DND-41 (cell line): Measurements from ENCODE around the gene PTGER1.

ENCODE experiments used
- ATAC-seq: fragments of 200-7000 bp; cut with Tn5 transposase; 3 replicates; pipeline ENCODE4 v1.9.1; 2021; ENCODE audit warnings: low read depth; ENCODE audit not compliant: insufficient read depth
- DNase-seq: peaks from one replicate; pipeline ENCODE4 v3.0.0-alpha.2; 2020
- H2AFZ ChIP-seq: 2 replicates; pipeline ENCODE4 v1.6.0; 2012; ENCODE audit warnings: low read depth, low read length
- H3K27ac ChIP-seq: 2 replicates; pipeline ENCODE4 v1.5.1; 2012; ENCODE audit warnings: low read length, inconsistent platforms
- H3K27me3 ChIP-seq: fragments of 200-600 bp; sonication (generic); 2 replicates; pipeline ENCODE4 v1.6.0; 2012; ENCODE audit warnings: low read length, mild to moderate bottlenecking, inconsistent platforms; ENCODE audit not compliant: insufficient read depth, poor library complexity
- H3K36me3 ChIP-seq: 2 replicates; pipeline ENCODE4 v1.5.1; 2012; ENCODE audit warnings: low read length, inconsistent platforms; ENCODE audit not compliant: insufficient read depth
- H3K4me1 ChIP-seq: 2 replicates; pipeline ENCODE4 v1.5.1; 2012; ENCODE audit warnings: mild to moderate bottlenecking, low read length; ENCODE audit not compliant: insufficient read depth
- H3K4me2 ChIP-seq: 2 replicates; pipeline ENCODE4 v1.6.0; 2012; ENCODE audit warnings: mild to moderate bottlenecking, moderate library complexity, low read length, inconsistent platforms; ENCODE audit not compliant: insufficient read depth
- H3K4me3 ChIP-seq, 2 experiments: fragments of 200-600 bp in 1 of 2; shearing (Covaris generic) in 1 of 2; 2 replicates each; pipeline ENCODE4 v1.5.1; 2012 to 2016; ENCODE audit warnings: inconsistent platforms in 2 of 2, low read length in 2 of 2, mild to moderate bottlenecking in 2 of 2, low read depth in 1 of 2, moderate library complexity in 1 of 2
- H3K79me2 ChIP-seq: 2 replicates; pipeline ENCODE4 v1.6.0; 2012; ENCODE audit warnings: low read length, inconsistent platforms; ENCODE audit not compliant: insufficient read depth
- H3K9ac ChIP-seq: 2 replicates; pipeline ENCODE4 v1.6.0; 2012; ENCODE audit warnings: low read depth, mild to moderate bottlenecking, inconsistent platforms, low read length, moderate library complexity
- H3K9me3 ChIP-seq: 2 replicates; pipeline ENCODE4 v1.5.1; 2012; ENCODE audit warnings: low read length, moderate library complexity, mild to moderate bottlenecking, inconsistent platforms; ENCODE audit not compliant: insufficient read depth, severe bottlenecking
- H4K20me1 ChIP-seq: 2 replicates; pipeline ENCODE4 v1.6.0; 2012; ENCODE audit warnings: low read length; ENCODE audit not compliant: insufficient read depth
- EZH2 ChIP-seq: IDR thresholded peaks from 3 replicates; pipeline ENCODE4 v1.6.1; 2012; ENCODE audit warnings: borderline replicate concordance, low read depth, mild to moderate bottlenecking, moderate library complexity, low read length, inconsistent platforms; ENCODE audit not compliant: severe bottlenecking
- TF ChIP-seq, protein P1 (sequence below): IDR thresholded peaks from 2 replicates; pipeline ENCODE4 v1.5.1; 2012; ENCODE audit warnings: borderline replicate concordance, low read length, moderate library complexity, mild to moderate bottlenecking; ENCODE audit not compliant: poor library complexity, severe bottlenecking; ENCODE audit errors: extremely low read depth

PTGER1 gene

DNA sequence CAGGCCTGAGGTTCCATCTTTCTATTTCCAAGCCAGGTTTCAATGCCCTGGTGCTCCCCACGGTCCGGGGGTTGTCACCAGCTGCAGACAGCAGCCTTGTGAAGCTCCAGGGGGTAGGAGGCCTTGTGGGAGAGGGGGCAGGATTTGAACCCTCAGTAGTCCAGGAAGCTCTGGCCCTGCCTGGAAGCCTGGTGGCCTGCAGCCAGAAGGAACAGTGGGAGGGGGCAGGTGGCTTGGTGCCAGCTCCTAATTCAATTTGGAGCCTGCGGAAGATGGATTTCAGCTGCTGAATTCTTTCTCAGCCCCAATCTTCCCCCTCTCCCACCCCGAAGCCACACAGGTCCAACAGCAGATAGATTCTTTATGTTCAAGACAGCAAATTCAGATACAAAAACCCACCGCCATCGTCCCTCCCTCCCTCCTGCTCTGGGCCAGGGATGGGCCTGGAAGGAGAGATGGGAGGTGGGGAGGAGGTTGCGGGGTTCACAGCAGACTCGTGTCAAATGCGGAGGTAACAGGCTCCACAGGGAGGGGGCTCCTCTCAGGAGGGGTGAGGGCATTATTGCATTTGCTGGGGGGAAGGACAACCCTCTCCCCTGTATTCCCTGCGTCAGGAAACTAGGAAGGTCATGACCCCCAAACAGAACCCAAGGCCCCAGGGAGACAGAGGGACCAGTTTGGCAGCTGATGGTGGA is 2.4 kb upstream of the PTGER1 start:
- Histone ChIP-seq H3K4me1 (no peaks in the 10 kb centered on the region), H3K4me2 (no peak overlapping the region), H4K20me1 (peaks cover 8% of the 10 kb centered on the region; the same call in 1 of the 2 replicates), H3K36me3 (peaks cover 35% of the 10 kb centered on the region), H3K27me3 (no peaks in the 10 kb centered on the region), H3K9ac (no peak overlapping the region), H2AFZ (no peak overlapping the region), H3K9me3 (no peaks in the 10 kb centered on the region), H3K79me2 (no peaks in the 10 kb centered on the region), H3K4me3 (no peak overlapping the region), H3K27ac (no peak overlapping the region)
- ATAC-seq (no peak), DNase-seq (no peak)
- no peak for TF ChIP-seq EZH2
- TF ChIP-seq, protein P1, sequence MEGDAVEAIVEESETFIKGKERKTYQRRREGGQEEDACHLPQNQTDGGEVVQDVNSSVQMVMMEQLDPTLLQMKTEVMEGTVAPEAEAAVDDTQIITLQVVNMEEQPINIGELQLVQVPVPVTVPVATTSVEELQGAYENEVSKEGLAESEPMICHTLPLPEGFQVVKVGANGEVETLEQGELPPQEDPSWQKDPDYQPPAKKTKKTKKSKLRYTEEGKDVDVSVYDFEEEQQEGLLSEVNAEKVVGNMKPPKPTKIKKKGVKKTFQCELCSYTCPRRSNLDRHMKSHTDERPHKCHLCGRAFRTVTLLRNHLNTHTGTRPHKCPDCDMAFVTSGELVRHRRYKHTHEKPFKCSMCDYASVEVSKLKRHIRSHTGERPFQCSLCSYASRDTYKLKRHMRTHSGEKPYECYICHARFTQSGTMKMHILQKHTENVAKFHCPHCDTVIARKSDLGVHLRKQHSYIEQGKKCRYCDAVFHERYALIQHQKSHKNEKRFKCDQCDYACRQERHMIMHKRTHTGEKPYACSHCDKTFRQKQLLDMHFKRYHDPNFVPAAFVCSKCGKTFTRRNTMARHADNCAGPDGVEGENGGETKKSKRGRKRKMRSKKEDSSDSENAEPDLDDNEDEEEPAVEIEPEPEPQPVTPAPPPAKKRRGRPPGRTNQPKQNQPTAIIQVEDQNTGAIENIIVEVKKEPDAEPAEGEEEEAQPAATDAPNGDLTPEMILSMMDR: no peak

DNA sequence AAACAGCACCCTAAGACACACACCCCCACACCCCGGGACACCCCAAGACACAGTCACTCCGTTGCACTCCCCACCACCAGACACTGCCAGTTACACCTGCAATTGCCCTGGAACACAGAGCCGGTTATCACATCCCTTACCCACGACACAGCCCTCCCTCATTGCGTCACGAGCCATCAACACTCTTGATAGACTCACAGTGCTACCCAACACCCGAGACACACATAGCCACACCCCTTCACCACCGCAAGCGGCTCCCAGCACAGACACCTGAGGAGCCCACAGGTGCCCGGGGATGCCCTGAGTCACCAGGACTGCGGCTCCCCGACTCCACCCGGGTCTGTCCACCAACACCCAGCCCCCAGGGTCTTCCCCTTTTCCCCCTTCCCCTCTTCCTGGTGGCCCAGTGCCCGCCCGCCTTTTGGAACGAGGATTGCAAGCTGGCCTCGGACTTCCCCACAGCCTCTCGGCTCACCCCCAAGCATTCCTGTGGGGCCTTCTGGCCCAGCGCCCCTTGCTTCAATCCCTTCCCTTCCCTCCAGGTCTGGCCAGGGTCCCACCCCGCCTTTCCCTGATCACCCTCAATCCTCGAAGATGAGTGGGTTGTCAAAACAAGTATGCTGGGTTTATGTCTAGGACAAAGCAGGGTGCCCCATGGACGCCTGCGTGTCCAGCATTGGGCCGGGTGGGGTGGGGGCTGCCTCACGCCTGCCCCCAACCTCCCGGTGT is 1.7 kb upstream of the PTGER1 start:
- Histone ChIP-seq H2AFZ (no peak overlapping the region), H3K79me2 (no peaks in the 10 kb centered on the region), H3K9me3 (no peaks in the 10 kb centered on the region), H3K4me2 (no peak overlapping the region), H3K27me3 (no peaks in the 10 kb centered on the region), H3K27ac (no peak overlapping the region), H4K20me1 (peaks cover 11% of the 10 kb centered on the region; the same call in 1 of the 2 replicates), H3K4me1 (no peaks in the 10 kb centered on the region), H3K4me3 (no peak overlapping the region), H3K9ac (no peak overlapping the region), H3K36me3 (peaks cover 29% of the 10 kb centered on the region)
- TF ChIP-seq EZH2: no peak
- TF ChIP-seq, protein P1: no peak
- ATAC-seq: no peak
- no peak for DNase-seq

DNA sequence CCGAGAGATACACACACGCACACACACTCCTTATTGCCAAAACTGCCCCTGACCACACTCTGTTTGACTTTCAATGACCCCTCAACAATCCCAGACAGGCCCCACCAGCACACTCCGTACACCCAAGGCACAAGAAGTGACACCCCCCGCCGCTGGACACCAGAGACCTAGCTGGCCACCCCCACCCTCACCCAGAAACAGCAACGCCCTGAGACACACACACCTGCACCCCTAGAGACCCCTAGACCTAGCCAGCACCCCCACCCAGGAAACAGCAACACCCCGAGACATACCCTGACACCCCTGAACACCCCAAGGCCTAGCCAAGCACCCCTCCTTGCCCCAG is 1.1 kb upstream of the PTGER1 start:
- H3K9ac ChIP-seq: no peak overlapping the region
- DNase-seq: no peak
- no peak for TF ChIP-seq EZH2
- TF ChIP-seq, protein P1: no peak

More for the DNA sequence above, 1.1 kb upstream of the PTGER1 start:
- H3K4me1 ChIP-seq: no peaks in the 10 kb centered on the region
- no peak overlapping the region for H3K4me2 ChIP-seq
- ATAC-seq: no peak
- H3K9me3 ChIP-seq: no peaks in the 10 kb centered on the region
- H4K20me1 ChIP-seq: peaks cover 11% of the 10 kb centered on the region; the same call in 1 of the 2 replicates
- no peaks in the 10 kb centered on the region for H3K79me2 ChIP-seq
- no peak overlapping the region for H2AFZ ChIP-seq
- H3K27me3 ChIP-seq: no peaks in the 10 kb centered on the region
- no peak overlapping the region for H3K4me3 ChIP-seq
- peaks cover 29% of the 10 kb centered on the region for H3K36me3 ChIP-seq
- no peak overlapping the region for H3K27ac ChIP-seq
